Measurements from ENCODE around the gene TBRG4.

DNA sequence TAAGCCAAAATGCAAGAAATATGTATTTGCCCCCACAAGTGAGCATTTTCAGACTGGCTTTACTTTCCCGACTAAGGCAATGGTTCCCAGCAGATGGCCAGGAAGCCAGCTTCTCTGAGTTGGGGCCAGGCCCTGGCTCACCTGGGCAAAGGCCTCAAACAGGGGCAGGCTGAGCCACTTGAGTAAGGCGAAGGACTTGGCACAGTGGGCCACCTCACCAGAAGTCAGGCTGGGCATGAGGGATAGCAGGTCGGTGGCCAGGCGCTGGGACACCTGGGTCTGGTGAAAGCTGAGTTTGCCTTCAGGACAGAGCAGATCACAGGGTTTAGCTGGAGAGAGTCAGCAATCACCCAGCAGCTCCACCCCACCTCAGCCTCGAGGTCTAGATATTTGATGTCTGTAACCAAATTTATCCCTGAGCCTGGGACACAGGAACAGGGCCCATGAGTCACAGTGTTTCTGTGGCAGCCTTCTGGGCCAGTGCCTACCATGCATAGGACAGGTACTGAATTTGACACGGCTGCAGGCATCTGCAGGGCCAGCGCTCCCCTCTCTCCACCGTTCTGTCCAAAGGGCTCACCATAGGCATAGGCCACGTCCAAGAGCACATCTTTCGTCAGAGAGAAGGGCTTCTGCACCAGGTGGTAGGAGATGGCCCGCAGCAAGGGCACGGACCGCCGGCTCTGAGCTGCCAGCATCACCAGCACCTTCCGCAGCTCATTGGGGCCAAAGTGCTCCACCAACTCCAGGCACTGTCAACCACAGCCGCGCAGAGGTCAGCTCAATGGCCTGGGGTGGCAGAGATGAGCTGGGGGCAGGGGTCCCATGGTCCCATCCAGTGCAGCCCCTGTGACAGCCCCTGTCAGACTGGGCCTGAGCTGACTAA is 7.3 kb downstream of the TBRG4 start:
- TF ChIP-seq, protein P1, sequence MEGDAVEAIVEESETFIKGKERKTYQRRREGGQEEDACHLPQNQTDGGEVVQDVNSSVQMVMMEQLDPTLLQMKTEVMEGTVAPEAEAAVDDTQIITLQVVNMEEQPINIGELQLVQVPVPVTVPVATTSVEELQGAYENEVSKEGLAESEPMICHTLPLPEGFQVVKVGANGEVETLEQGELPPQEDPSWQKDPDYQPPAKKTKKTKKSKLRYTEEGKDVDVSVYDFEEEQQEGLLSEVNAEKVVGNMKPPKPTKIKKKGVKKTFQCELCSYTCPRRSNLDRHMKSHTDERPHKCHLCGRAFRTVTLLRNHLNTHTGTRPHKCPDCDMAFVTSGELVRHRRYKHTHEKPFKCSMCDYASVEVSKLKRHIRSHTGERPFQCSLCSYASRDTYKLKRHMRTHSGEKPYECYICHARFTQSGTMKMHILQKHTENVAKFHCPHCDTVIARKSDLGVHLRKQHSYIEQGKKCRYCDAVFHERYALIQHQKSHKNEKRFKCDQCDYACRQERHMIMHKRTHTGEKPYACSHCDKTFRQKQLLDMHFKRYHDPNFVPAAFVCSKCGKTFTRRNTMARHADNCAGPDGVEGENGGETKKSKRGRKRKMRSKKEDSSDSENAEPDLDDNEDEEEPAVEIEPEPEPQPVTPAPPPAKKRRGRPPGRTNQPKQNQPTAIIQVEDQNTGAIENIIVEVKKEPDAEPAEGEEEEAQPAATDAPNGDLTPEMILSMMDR (conservative IDR thresholded peaks at IDR 0.05) = no peak
- TF ChIP-seq ZFX (IDR thresholded peaks at IDR 0.05) = no peak
